ENCODE data around the gene STOX2. TPM values are rescaled to one million over a fixed set of nuclear protein-coding genes. Genes with fewer than 3 reads are reported as not detected.

Gene STOX2
- total and polyA plus RNA-seq, 11 donors = 2.8 to 19.6 (median 13.1) TPM

- ATAC-seq (no peak), DNase-seq (no peak)
- intact Hi-C loops (cut with DNase I) = no loop called here
- Histone ChIP-seq H3K4me3 (no peak overlapping the region), H3K4me1 (peaks cover 0 to 31% (median 9%) of the 10 kb centered on the region in 12 donors), H3K27me3 (no peaks in the 10 kb centered on the region), H3K27ac (no peak overlapping the region), H3K36me3 (no peaks in the 10 kb centered on the region), H3K9me3 (no peaks in the 10 kb centered on the region)
- TF ChIP-seq CTCF (IDR thresholded peaks at IDR 0.05) (no peak), POLR2A (IDR thresholded peaks at IDR 0.05) (no peak)
- WGBS, 4 donors = 78 to 89% (median 87%) methylated on average over 8 of the region's 8 CpGs
These were observed 61.3 kb downstream of the STOX2 start for GRCh38 chr4:183966371-183966770.

- H3K9me3 ChIP-seq = no peaks in the 10 kb centered on the region
- WGBS, 4 donors = 94 to 97% (median 96%) methylated on average over 11 of the region's 11 CpGs
- no peak for ATAC-seq
These were observed 62.2 kb downstream of the STOX2 start for GRCh38 chr4:183967266-183967665.

GRCh38 chr4:183968502-183968901 lies 63.4 kb downstream of the STOX2 start:
- no peak for ATAC-seq
- no peak overlapping the region for H3K4me3 ChIP-seq
- no peaks in the 10 kb centered on the region for H3K36me3 ChIP-seq
- no peak for TF ChIP-seq POLR2A (IDR thresholded peaks at IDR 0.05)
- TF ChIP-seq CTCF (IDR thresholded peaks at IDR 0.05) = no peak
- intact Hi-C loops (cut with DNase I) = no loop called here
- peaks cover 0 to 1% (median 0%) of the 10 kb centered on the region in 12 donors for H3K9me3 ChIP-seq
- DNase-seq = no peak
- H3K4me1 ChIP-seq = peaks cover 0 to 32% (median 14%) of the 10 kb centered on the region in 12 donors
- H3K27me3 ChIP-seq = no peaks in the 10 kb centered on the region
- no peak overlapping the region for H3K27ac ChIP-seq
- 69 to 82% (median 73%) methylated on average over 6 of the region's 6 CpGs for WGBS, 4 donors

More at GRCh38 chr4:183967266-183967665, 62.2 kb downstream of the STOX2 start:
- intact Hi-C loops (cut with DNase I) = no loop called here
- Histone ChIP-seq H3K27ac (no peak overlapping the region), H3K4me3 (no peak overlapping the region), H3K4me1 (peaks cover 3 to 31% (median 12%) of the 10 kb centered on the region in 12 donors), H3K36me3 (no peaks in the 10 kb centered on the region), H3K27me3 (no peaks in the 10 kb centered on the region)
- DNase-seq = no peak
- TF ChIP-seq POLR2A (IDR thresholded peaks at IDR 0.05) = no peak
- no peak for TF ChIP-seq CTCF (IDR thresholded peaks at IDR 0.05)

- Histone ChIP-seq H3K36me3 (no peaks in the 10 kb centered on the region), H3K4me3 (no peak overlapping the region), H3K4me1 (peaks cover 0 to 32% (median 14%) of the 10 kb centered on the region in 12 donors), H3K9me3 (peaks cover 0 to 6% (median 0%) of the 10 kb centered on the region in 12 donors), H3K27me3 (no peaks in the 10 kb centered on the region), H3K27ac (no peak overlapping the region)
- 84 to 89% (median 88%) methylated on average over 5 of the region's 5 CpGs for WGBS, 4 donors
- DNase-seq (no peak), ATAC-seq (no peak)
- no peak for TF ChIP-seq POLR2A (IDR thresholded peaks at IDR 0.05)
- no peak for TF ChIP-seq CTCF (IDR thresholded peaks at IDR 0.05)
- intact Hi-C loops (cut with DNase I) = no loop called here
These were observed 63.8 kb downstream of the STOX2 start for GRCh38 chr4:183968931-183969330.
